Measurements from ENCODE around the gene NMNAT1. TPM values are rescaled to one million over a fixed set of nuclear protein-coding genes. Genes with fewer than 3 reads are reported as not detected.

The NMNAT1 gene
- total RNA-seq, 1 donor from 2014 or later: 11.0 TPM

GRCh38 chr1:9920606-9921005, 22.7 kb upstream of the NMNAT1 start:
- H3K36me3 ChIP-seq (ENCODE audit: insufficient read depth, low read length): no peaks in the 10 kb centered on the region
- FAIRE-seq (no peak), DNase-seq (ENCODE audit: low read depth) (no peak)
- H3K9ac ChIP-seq (ENCODE audit: low read length): no peak overlapping the region
- no peaks in the 10 kb centered on the region for H3K9me3 ChIP-seq (ENCODE audit: insufficient read depth, low read depth, low read length)
- H2AFZ ChIP-seq (ENCODE audit: low read depth, low read length): no peak overlapping the region
- H3K4me1 ChIP-seq (ENCODE audit: insufficient read depth, low read length): no peaks in the 10 kb centered on the region
- H3K4me3 Mint-ChIP-seq (ENCODE audit: unreplicated experiment): no peak overlapping the region
- no peaks in the 10 kb centered on the region for H4K20me1 ChIP-seq (ENCODE audit: insufficient read depth, low read length)
- H3K4me1 Mint-ChIP-seq (ENCODE audit: low read depth, unreplicated experiment): peaks cover 11% of the 10 kb centered on the region
- H3K79me2 ChIP-seq (ENCODE audit: insufficient read depth, low read length): no peaks in the 10 kb centered on the region
- H3K27me3 Mint-ChIP-seq (ENCODE audit: low read depth, unreplicated experiment): no peaks in the 10 kb centered on the region
- no peaks in the 10 kb centered on the region for H3K27me3 ChIP-seq (ENCODE audit: insufficient read depth, low read length)
- no peaks in the 10 kb centered on the region for H3K9me3 Mint-ChIP-seq (ENCODE audit: unreplicated experiment)
- TF ChIP-seq CTCF (IDR thresholded peaks at IDR 0.05; ENCODE audit: insufficient read depth, low read depth, low read length): no peak
- no peak overlapping the region for H3K27ac ChIP-seq (ENCODE audit: low read depth, low read length)
- no peak overlapping the region for H3K27ac Mint-ChIP-seq (ENCODE audit: unreplicated experiment)
- no peak overlapping the region for H3K4me3 ChIP-seq (ENCODE audit: insufficient read depth, low read depth, low read length)
- no peak overlapping the region for H3K4me2 ChIP-seq (ENCODE audit: low read length)
- peaks cover 2% of the 10 kb centered on the region for H3K36me3 Mint-ChIP-seq (ENCODE audit: low read depth, unreplicated experiment)

GRCh38 chr1:9922342-9922741, 20.9 kb upstream of the NMNAT1 start:
- no peaks in the 10 kb centered on the region for H3K27me3 ChIP-seq (ENCODE audit: insufficient read depth, low read length)
- H3K4me1 ChIP-seq (ENCODE audit: insufficient read depth, low read length): no peaks in the 10 kb centered on the region
- DNase-seq (ENCODE audit: low read depth) (no peak), FAIRE-seq (no peak)
- H3K4me3 ChIP-seq (ENCODE audit: insufficient read depth, low read depth, low read length): no peak overlapping the region
- Mint-ChIP-seq H3K36me3 (ENCODE audit: low read depth, unreplicated experiment) (peaks cover 2% of the 10 kb centered on the region), H3K4me3 (ENCODE audit: unreplicated experiment) (no peak overlapping the region), H3K4me1 (ENCODE audit: low read depth, unreplicated experiment) (peaks cover 19% of the 10 kb centered on the region), H3K9me3 (ENCODE audit: unreplicated experiment) (no peaks in the 10 kb centered on the region), H3K27me3 (ENCODE audit: low read depth, unreplicated experiment) (no peaks in the 10 kb centered on the region), H3K27ac (ENCODE audit: unreplicated experiment) (no peak overlapping the region)
- no peak overlapping the region for H3K4me2 ChIP-seq (ENCODE audit: low read length)
- no peaks in the 10 kb centered on the region for H3K9me3 ChIP-seq (ENCODE audit: insufficient read depth, low read depth, low read length)
- no peaks in the 10 kb centered on the region for H3K36me3 ChIP-seq (ENCODE audit: insufficient read depth, low read length)
- no peaks in the 10 kb centered on the region for H3K79me2 ChIP-seq (ENCODE audit: insufficient read depth, low read length)
- H3K27ac ChIP-seq (ENCODE audit: low read depth, low read length): no peak overlapping the region
- H2AFZ ChIP-seq (ENCODE audit: low read depth, low read length): no peak overlapping the region
- no peaks in the 10 kb centered on the region for H4K20me1 ChIP-seq (ENCODE audit: insufficient read depth, low read length)
- no peak overlapping the region for H3K9ac ChIP-seq (ENCODE audit: low read length)
- TF ChIP-seq CTCF (IDR thresholded peaks at IDR 0.05; ENCODE audit: insufficient read depth, low read depth, low read length): no peak
- TF ChIP-seq EZH2 (IDR thresholded peaks at IDR 0.05; ENCODE audit: insufficient read depth, low read length): no peak

- Histone ChIP-seq H4K20me1 (ENCODE audit: insufficient read depth, low read length) (no peaks in the 10 kb centered on the region), H3K36me3 (ENCODE audit: insufficient read depth, low read length) (peaks cover 4% of the 10 kb centered on the region), H3K4me3 (ENCODE audit: insufficient read depth, low read depth, low read length) (no peak overlapping the region), H3K79me2 (ENCODE audit: insufficient read depth, low read length) (no peaks in the 10 kb centered on the region), H3K9me3 (ENCODE audit: insufficient read depth, low read depth, low read length) (no peaks in the 10 kb centered on the region), H2AFZ (ENCODE audit: low read depth, low read length) (no peak overlapping the region), H3K27ac (ENCODE audit: low read depth, low read length) (no peak overlapping the region), H3K27me3 (ENCODE audit: insufficient read depth, low read length) (no peaks in the 10 kb centered on the region), H3K4me2 (ENCODE audit: low read length) (no peak overlapping the region), H3K9ac (ENCODE audit: low read length) (no peak overlapping the region), H3K4me1 (ENCODE audit: insufficient read depth, low read length) (no peaks in the 10 kb centered on the region)
- Mint-ChIP-seq H3K4me3 (ENCODE audit: unreplicated experiment) (no peak overlapping the region), H3K9me3 (ENCODE audit: unreplicated experiment) (no peaks in the 10 kb centered on the region), H3K27ac (ENCODE audit: unreplicated experiment) (no peak overlapping the region), H3K27me3 (ENCODE audit: low read depth, unreplicated experiment) (no peaks in the 10 kb centered on the region), H3K36me3 (ENCODE audit: low read depth, unreplicated experiment) (peaks cover 2% of the 10 kb centered on the region), H3K4me1 (ENCODE audit: low read depth, unreplicated experiment) (peaks cover 29% of the 10 kb centered on the region)
- FAIRE-seq (no peak), DNase-seq (ENCODE audit: low read depth) (no peak)
- TF ChIP-seq CTCF (IDR thresholded peaks at IDR 0.05; ENCODE audit: insufficient read depth, low read depth, low read length): no peak
- TF ChIP-seq EZH2 (IDR thresholded peaks at IDR 0.05; ENCODE audit: insufficient read depth, low read length): no peak
These were observed 16.0 kb upstream of the NMNAT1 start for GRCh38 chr1:9927259-9927658.

Data from astrocyte (in vitro differentiated cells and primary cell).